Neural progenitor cell (in vitro differentiated cells): ENCODE results near the gene SMIM3. TPM values are rescaled to one million over a fixed set of nuclear protein-coding genes. Genes with fewer than 3 reads are reported as not detected.

Source experiments
- DNase-seq: peaks from one replicate; pipeline ENCODE4 v3.0.0-alpha.2; 2016; ENCODE audit warnings: low spot score
- H2AFZ ChIP-seq: fragments of 200-600 bp; sonication (generic); replicated peaks from 2 replicates; pipeline ENCODE4 v1.6.1; 2016; ENCODE audit warnings: antibody characterized with exemption
- H3F3A ChIP-seq: fragments of 200-600 bp; sonication (generic); 2 replicates; pipeline ENCODE4 v1.6.1; 2016; ENCODE audit warnings: antibody characterized with exemption, low read depth
- H3K27ac ChIP-seq: fragments of 200-600 bp; sonication (generic); 2 replicates; pipeline ENCODE4 v1.5.1; 2016; ENCODE audit warnings: mild to moderate bottlenecking
- H3K27me3 ChIP-seq: fragments of 200-600 bp; sonication (generic); 2 replicates; pipeline ENCODE4 v1.6.1; 2016; ENCODE audit warnings: mild to moderate bottlenecking, moderate library complexity
- H3K36me3 ChIP-seq: fragments of 200-600 bp; sonication (generic); 2 replicates; pipeline ENCODE4 v1.5.1; 2016
- H3K4me1 ChIP-seq: fragments of 200-600 bp; sonication (generic); 2 replicates; pipeline ENCODE4 v1.6.1; 2016; ENCODE audit warnings: mixed run types
- H3K4me2 ChIP-seq: fragments of 200-600 bp; sonication (generic); 2 replicates; pipeline ENCODE4 v1.6.1; 2016
- H3K4me3 ChIP-seq: fragments of 200-600 bp; sonication (generic); 2 replicates; pipeline ENCODE4 v1.5.1; 2016
- H3K79me2 ChIP-seq: fragments of 200-600 bp; sonication (generic); 2 replicates; pipeline ENCODE4 v1.6.1; 2016; ENCODE audit warnings: low read depth
- H3K9ac ChIP-seq: fragments of 200-600 bp; sonication (generic); 2 replicates; pipeline ENCODE4 v1.6.1; 2016
- H3K9me3 ChIP-seq: fragments of 200-600 bp; sonication (generic); 2 replicates; pipeline ENCODE4 v1.5.1; 2016; ENCODE audit warnings: low read depth
- H4K20me1 ChIP-seq: fragments of 200-600 bp; sonication (generic); 2 replicates; pipeline ENCODE4 v1.6.1; 2016; ENCODE audit warnings: low read depth
- H3K27ac Mint-ChIP-seq: 3 replicates; pipeline ENCODE4 v1.8.0; 2021; ENCODE audit warnings: mixed read lengths
- H3K27me3 Mint-ChIP-seq: 2 replicates; pipeline ENCODE4 v1.8.0; 2022; ENCODE audit warnings: low read depth, mild to moderate bottlenecking, inconsistent platforms, moderate library complexity, mixed read lengths; ENCODE audit not compliant: insufficient read depth
- H3K36me3 Mint-ChIP-seq: 3 replicates; pipeline ENCODE4 v1.8.0; 2021; ENCODE audit warnings: mixed read lengths
- H3K4me1 Mint-ChIP-seq: 3 replicates; pipeline ENCODE4 v1.8.0; 2021; ENCODE audit warnings: mixed read lengths
- H3K4me3 Mint-ChIP-seq: 3 replicates; pipeline ENCODE4 v1.8.0; 2021; ENCODE audit warnings: mild to moderate bottlenecking, moderate library complexity, mixed read lengths
- H3K9me3 Mint-ChIP-seq: 3 replicates; pipeline ENCODE4 v1.8.0; 2020; ENCODE audit warnings: mixed read lengths
- CTCF ChIP-seq: fragments of 200-600 bp; sonication (generic); IDR thresholded peaks from 2 replicates; pipeline ENCODE4 v1.5.1; 2017; ENCODE audit warnings: antibody characterized with exemption, mild to moderate bottlenecking
- EZH2 ChIP-seq: fragments of 200-600 bp; sonication (generic); IDR thresholded peaks from 2 replicates; pipeline ENCODE4 v1.6.1; 2017; ENCODE audit warnings: antibody characterized with exemption, mild to moderate bottlenecking, moderate library complexity
- EZH2phosphoT487 ChIP-seq: fragments of 200-600 bp; sonication (generic); IDR thresholded peaks from 2 replicates; pipeline ENCODE4 v1.6.1; 2017; ENCODE audit warnings: antibody characterized with exemption
- total RNA-seq: library from RNA; depleted of rRNA; stranded (reverse); fragments of >200 nt; gene quantifications from 2 replicates; pipeline ENCODE4 v1.2.3, GENCODE V29; 2015; ENCODE audit warnings: low replicate concordance

The SMIM3 gene
- 18.4 and 24.6 TPM in 2 replicates for total RNA-seq

GRCh38 chr5:150778517-150779396 is at the start of gene SMIM3:
Gene SMIM3 (plus strand): TSS chr5:150778757. CDS start chr5:150795441, 16,684 bp downstream.
- Histone ChIP-seq H3K27me3 (peaks cover 8% of the 10 kb centered on the region), H3K4me1 (peaks cover 30% of the 10 kb centered on the region), H3K9ac (peak within 1 kb of the TSS; percentile 25), H3K27ac (no peak within 1 kb of the TSS), H4K20me1 (no peaks in the 10 kb centered on the region), H3F3A (peaks cover 22% of the 10 kb centered on the region), H3K4me2 (peak within 1 kb of the TSS; percentile 89), H3K9me3 (no peaks in the 10 kb centered on the region), H2AFZ (peak within 1 kb of the TSS; percentile 94), H3K79me2 (peaks cover 14% of the 10 kb centered on the region), H3K36me3 (no peaks in the 10 kb centered on the region), H3K4me3 (peak within 1 kb of the TSS; percentile 72)
- H3K4me1 Mint-ChIP-seq, result peaks cover 26% of the 10 kb centered on the region
- H3K4me3 Mint-ChIP-seq, result peak within 1 kb of the TSS; percentile 96
- peak; percentile 93 for DNase-seq
- peak within 1 kb of the TSS; percentile 94 for H3K27ac Mint-ChIP-seq
- TF ChIP-seq EZH2phosphoT487 (no peak), EZH2 (peak; percentile 26), CTCF (peak; percentile 52)
- no peaks in the 10 kb centered on the region for H3K9me3 Mint-ChIP-seq
- peaks cover 6% of the 10 kb centered on the region for H3K27me3 Mint-ChIP-seq
- H3K36me3 Mint-ChIP-seq, result no peaks in the 10 kb centered on the region

- Histone ChIP-seq H3K9ac (no peak overlapping the region), H3K27me3 (no peaks in the 10 kb centered on the region), H3K4me1 (no peaks in the 10 kb centered on the region), H3K4me3 (no peak overlapping the region), H4K20me1 (no peaks in the 10 kb centered on the region), H3F3A (peaks cover 3% of the 10 kb centered on the region), H3K79me2 (no peaks in the 10 kb centered on the region), H2AFZ (no peak overlapping the region), H3K9me3 (no peaks in the 10 kb centered on the region), H3K27ac (no peak overlapping the region), H3K4me2 (no peak overlapping the region), H3K36me3 (peaks cover 36% of the 10 kb centered on the region)
- H3K27ac Mint-ChIP-seq, result no peak overlapping the region
- TF ChIP-seq EZH2phosphoT487 (no peak), CTCF (no peak), EZH2 (no peak)
- no peaks in the 10 kb centered on the region for H3K27me3 Mint-ChIP-seq
- H3K4me3 Mint-ChIP-seq, result no peak overlapping the region
- H3K9me3 Mint-ChIP-seq, result no peaks in the 10 kb centered on the region
- no peak for DNase-seq
- no peaks in the 10 kb centered on the region for H3K4me1 Mint-ChIP-seq
- H3K36me3 Mint-ChIP-seq, result peaks cover 25% of the 10 kb centered on the region
Observed at GRCh38 chr5:150729859-150730258, 48.7 kb upstream of the SMIM3 start.

GRCh38 chr5:150731669-150732242 is 46.8 kb upstream of the SMIM3 start:
- peaks cover 17% of the 10 kb centered on the region for H3K79me2 ChIP-seq
- no peak overlapping the region for H2AFZ ChIP-seq
- peaks cover 2% of the 10 kb centered on the region for H3K27me3 Mint-ChIP-seq
- H3K9ac ChIP-seq, result no peak overlapping the region
- H4K20me1 ChIP-seq, result no peaks in the 10 kb centered on the region
- peaks cover 3% of the 10 kb centered on the region for H3F3A ChIP-seq
- peaks cover 22% of the 10 kb centered on the region for H3K36me3 ChIP-seq
- no peak overlapping the region for H3K4me3 ChIP-seq
- TF ChIP-seq CTCF (no peak), EZH2phosphoT487 (no peak), EZH2 (no peak)
- H3K9me3 Mint-ChIP-seq, result peaks cover 4% of the 10 kb centered on the region
- H3K36me3 Mint-ChIP-seq, result peaks cover 39% of the 10 kb centered on the region
- H3K4me1 Mint-ChIP-seq, result no peaks in the 10 kb centered on the region
- H3K4me3 Mint-ChIP-seq, result no peak overlapping the region
- DNase-seq, result no peak
- no peaks in the 10 kb centered on the region for H3K27me3 ChIP-seq
- H3K4me2 ChIP-seq, result no peak overlapping the region
- H3K27ac Mint-ChIP-seq, result no peak overlapping the region
- no peak overlapping the region for H3K27ac ChIP-seq
- no peaks in the 10 kb centered on the region for H3K9me3 ChIP-seq
- H3K4me1 ChIP-seq, result no peaks in the 10 kb centered on the region
